BLaER1 treated with 17β-estradiol and CSF1 and Interleukin-3, amounts not matched to agents 10 nM and 100 nM (cell line): ENCODE results near the gene CASP8.

Experiments used
- H3K27ac ChIP-seq, 11 experiments: shearing (Covaris generic); formaldehyde crosslinking; 2 replicates each; pipeline ENCODE4 v1.8.1; 2022
- H3K27me3 ChIP-seq, 11 experiments: shearing (Covaris generic); formaldehyde crosslinking; 2 replicates each; pipeline ENCODE4 v1.8.1; 2022
- H3K36me3 ChIP-seq, 11 experiments: shearing (Covaris generic); formaldehyde crosslinking; 2 replicates each; pipeline ENCODE4 v1.8.1; 2022
- H3K4me1 ChIP-seq, 10 experiments: shearing (Covaris generic); formaldehyde crosslinking; 2 replicates each; pipeline ENCODE4 v1.8.1; 2022
- H3K4me2 ChIP-seq, 11 experiments: shearing (Covaris generic); formaldehyde crosslinking; 2 replicates each; pipeline ENCODE4 v1.8.1; 2022
- H3K4me3 ChIP-seq, 10 experiments: shearing (Covaris generic); formaldehyde crosslinking; 2 replicates each; pipeline ENCODE4 v1.8.1; 2022
- H3K9ac ChIP-seq, 11 experiments: shearing (Covaris generic); formaldehyde crosslinking; 2 replicates each; pipeline ENCODE4 v1.8.1; 2022
- H3K9me3 ChIP-seq, 11 experiments: shearing (Covaris generic); formaldehyde crosslinking; replicated peaks in 1 of 11; 2 replicates each; pipeline ENCODE4 v1.8.1; 2022
- H4K20me1 ChIP-seq, 11 experiments: shearing (Covaris generic); formaldehyde crosslinking; 2 replicates each; pipeline ENCODE4 v1.8.1; 2022
- Cebpa-rat ChIP-seq, 11 experiments: shearing (Covaris generic); IDR thresholded peaks; 2 replicates each; pipeline ENCODE4 v1.8.1; 2022

The CASP8 gene

GRCh38 chr2:201267278-201268030 is 7.1 kb downstream of the CASP8 start:
- no peaks in the 10 kb centered on the region for H3K9me3 ChIP-seq
- peaks cover 0 to 100% (median 73%) of the 10 kb centered on the region in 11 experiments; a peak in 19 of 22 replicates for H4K20me1 ChIP-seq
- peaks cover 28 to 42% (median 35%) of the 10 kb centered on the region in 10 experiments for H3K4me1 ChIP-seq
- H3K9ac ChIP-seq: no peak overlapping the region
- peaks cover 62 to 74% (median 72%) of the 10 kb centered on the region in 11 experiments for H3K36me3 ChIP-seq
- no peak overlapping the region for H3K4me2 ChIP-seq
- no peak for TF ChIP-seq Cebpa-rat (IDR thresholded peaks at IDR 0.05)
- H3K27me3 ChIP-seq: no peaks in the 10 kb centered on the region
- H3K27ac ChIP-seq: no peak overlapping the region
- no peak overlapping the region for H3K4me3 ChIP-seq

- H3K9ac ChIP-seq: no peak overlapping the region
- peaks cover 0 to 98% (median 66%) of the 10 kb centered on the region in 11 experiments; a peak in 19 of 22 replicates for H4K20me1 ChIP-seq
- peaks cover 4 to 19% (median 13%) of the 10 kb centered on the region in 10 experiments for H3K4me1 ChIP-seq
- H3K4me2 ChIP-seq: no peak overlapping the region
- H3K27ac ChIP-seq: no peak overlapping the region
- TF ChIP-seq Cebpa-rat (IDR thresholded peaks at IDR 0.05): no peak
- no peaks in the 10 kb centered on the region for H3K9me3 ChIP-seq
- H3K27me3 ChIP-seq: no peaks in the 10 kb centered on the region
- peaks cover 86 to 97% (median 95%) of the 10 kb centered on the region in 11 experiments for H3K36me3 ChIP-seq
- H3K4me3 ChIP-seq: no peak overlapping the region
These were observed 9.4 kb downstream of the CASP8 start for GRCh38 chr2:201269764-201270163.

- H3K4me2 ChIP-seq: no peak overlapping the region
- peaks cover 92 to 100% (median 99%) of the 10 kb centered on the region in 11 experiments for H3K36me3 ChIP-seq
- H3K4me3 ChIP-seq: no peak overlapping the region
- no peaks in the 10 kb centered on the region for H3K27me3 ChIP-seq
- no peak for TF ChIP-seq Cebpa-rat (IDR thresholded peaks at IDR 0.05)
- H3K4me1 ChIP-seq: peaks cover 0 to 13% (median 6%) of the 10 kb centered on the region in 10 experiments; a peak in 17 of 20 replicates
- peaks cover 0 to 94% (median 59%) of the 10 kb centered on the region in 11 experiments; a peak in 19 of 22 replicates for H4K20me1 ChIP-seq
- H3K9me3 ChIP-seq: no peaks in the 10 kb centered on the region
- no peak overlapping the region for H3K27ac ChIP-seq
- H3K9ac ChIP-seq: no peak overlapping the region
These were observed 10.1 kb downstream of the CASP8 start for GRCh38 chr2:201270293-201271001.

- Histone ChIP-seq H3K27ac (no peak overlapping the region), H3K4me3 (no peak overlapping the region), H3K9me3 (no peaks in the 10 kb centered on the region), H3K36me3 (peaks cover 99 to 100% (median 100%) of the 10 kb centered on the region in 11 experiments), H4K20me1 (peaks cover 0 to 89% (median 48%) of the 10 kb centered on the region in 11 experiments; a peak in 18 of 22 replicates), H3K4me1 (no peaks in the 10 kb centered on the region; a peak in 1 of 20 replicates), H3K9ac (no peak overlapping the region), H3K27me3 (no peaks in the 10 kb centered on the region), H3K4me2 (no peak overlapping the region)
- TF ChIP-seq Cebpa-rat (IDR thresholded peaks at IDR 0.05): no peak
These were observed 11.6 kb downstream of the CASP8 start for GRCh38 chr2:201271917-201272316.

GRCh38 chr2:201273330-201273983 is 13.1 kb downstream of the CASP8 start:
- peaks cover 0 to 10% (median 0%) of the 10 kb centered on the region in 10 experiments; a peak in 5 of 20 replicates for H3K4me1 ChIP-seq
- H3K4me2 ChIP-seq: no peak overlapping the region
- no peak overlapping the region for H3K9ac ChIP-seq
- peaks cover 0 to 74% (median 40%) of the 10 kb centered on the region in 11 experiments; a peak in 17 of 22 replicates for H4K20me1 ChIP-seq
- H3K9me3 ChIP-seq: no peaks in the 10 kb centered on the region
- peaks cover 94 to 100% (median 100%) of the 10 kb centered on the region in 11 experiments for H3K36me3 ChIP-seq
- H3K4me3 ChIP-seq: no peak overlapping the region
- H3K27ac ChIP-seq: no peak overlapping the region
- TF ChIP-seq Cebpa-rat (IDR thresholded peaks at IDR 0.05): no peak
- H3K27me3 ChIP-seq: no peaks in the 10 kb centered on the region

GRCh38 chr2:201275069-201275468 is 14.7 kb downstream of the CASP8 start:
- no peak overlapping the region for H3K4me3 ChIP-seq
- H3K4me2 ChIP-seq: no peak overlapping the region
- TF ChIP-seq Cebpa-rat (IDR thresholded peaks at IDR 0.05): no peak
- H3K27me3 ChIP-seq: no peaks in the 10 kb centered on the region
- peaks cover 0 to 12% (median 5%) of the 10 kb centered on the region in 11 experiments; a peak in 11 of 22 replicates for H3K9me3 ChIP-seq
- H3K27ac ChIP-seq: no peak overlapping the region
- H3K36me3 ChIP-seq: peaks cover 90 to 100% (median 99%) of the 10 kb centered on the region in 11 experiments
- H3K9ac ChIP-seq: no peak overlapping the region
- H3K4me1 ChIP-seq: peaks cover 0 to 26% (median 9%) of the 10 kb centered on the region in 10 experiments; a peak in 11 of 20 replicates
- peaks cover 0 to 58% (median 30%) of the 10 kb centered on the region in 11 experiments; a peak in 17 of 22 replicates for H4K20me1 ChIP-seq

GRCh38 chr2:201275990-201276389 is 15.7 kb downstream of the CASP8 start:
- Histone ChIP-seq H3K4me2 (no peak overlapping the region), H3K9ac (no peak overlapping the region), H3K27ac (no peak overlapping the region), H3K9me3 (peaks cover 0 to 17% (median 10%) of the 10 kb centered on the region in 11 experiments; a peak in 18 of 22 replicates), H3K27me3 (no peaks in the 10 kb centered on the region), H3K4me3 (no peak overlapping the region), H3K4me1 (peaks cover 0 to 35% (median 12%) of the 10 kb centered on the region in 10 experiments; a peak in 11 of 20 replicates), H4K20me1 (peaks cover 0 to 48% (median 22%) of the 10 kb centered on the region in 11 experiments; a peak in 15 of 22 replicates), H3K36me3 (peaks cover 81 to 100% (median 99%) of the 10 kb centered on the region in 11 experiments)
- no peak for TF ChIP-seq Cebpa-rat (IDR thresholded peaks at IDR 0.05)

- no peak overlapping the region for H3K9ac ChIP-seq
- H3K36me3 ChIP-seq: peaks cover 76 to 100% (median 99%) of the 10 kb centered on the region in 11 experiments
- no peak overlapping the region for H3K4me3 ChIP-seq
- no peak for TF ChIP-seq Cebpa-rat (IDR thresholded peaks at IDR 0.05)
- peaks cover 0 to 43% (median 16%) of the 10 kb centered on the region in 11 experiments; a peak in 15 of 22 replicates for H4K20me1 ChIP-seq
- peaks cover 0 to 23% (median 16%) of the 10 kb centered on the region in 11 experiments; a peak in 18 of 22 replicates for H3K9me3 ChIP-seq
- H3K27me3 ChIP-seq: no peaks in the 10 kb centered on the region
- no peak overlapping the region for H3K4me2 ChIP-seq
- H3K4me1 ChIP-seq: peaks cover 0 to 35% (median 12%) of the 10 kb centered on the region in 10 experiments; a peak in 11 of 20 replicates
- no peak overlapping the region for H3K27ac ChIP-seq
These were observed 16.2 kb downstream of the CASP8 start for GRCh38 chr2:201276511-201276910.
